22Rv1 (cell line): Measurements from ENCODE around the gene TSPAN18.

ENCODE experiments used
- CTCF ChIP-seq: fragments of 450-650 bp; IDR thresholded peaks from 2 replicates; pipeline ENCODE4 v1.5.1; 2017; ENCODE audit warnings: mild to moderate bottlenecking
- ZFX ChIP-seq: fragments of 450-650 bp; IDR thresholded peaks from 2 replicates; pipeline ENCODE4 v1.6.1; 2017; ENCODE audit warnings: antibody characterized with exemption, borderline replicate concordance

- TF ChIP-seq CTCF: no peak
- TF ChIP-seq ZFX: no peak
Observed at GRCh38 chr11:44774108-44774507, 47.3 kb downstream of the TSPAN18 start.
